Right atrium auricular region (tissue), 2 donors: Measurements from ENCODE around the gene MYO3B. TPM values are rescaled to one million over a fixed set of nuclear protein-coding genes. Genes with fewer than 3 reads are reported as not detected.
A peak's percentile ranks its signal among the peaks of the same experiment; 100 is the strongest.

ENCODE experiments used
- DNase-seq: peaks from one replicate; pipeline ENCODE4 v3.0.0-alpha.2; 2019; ENCODE audit warnings: low spot score
- H3K27ac ChIP-seq, 2 donors: fragments of 200-600 bp; sonication (generic); 1 replicate in 1 of 2; 2 replicates in 1 of 2; pipeline ENCODE4 v1.5.1; 2016 to 2019
- H3K27me3 ChIP-seq, 2 donors: fragments of 200-600 bp; sonication (generic); one replicate each; pipeline versions ENCODE4 v1.5.1 to v1.6.0; 2017 to 2019
- H3K36me3 ChIP-seq: fragments of 200-600 bp; sonication (generic); one replicate; pipeline ENCODE4 v1.5.1; 2016
- H3K4me1 ChIP-seq, 2 donors: fragments of 200-600 bp; sonication (generic); one replicate each; pipeline versions ENCODE4 v1.5.1 to v1.6.0; 2017 to 2019
- H3K4me3 ChIP-seq, 2 donors: fragments of 200-600 bp; sonication (generic); 1 replicate in 1 of 2; 2 replicates in 1 of 2; pipeline ENCODE4 v1.5.1; 2017 to 2019; ENCODE audit warnings: mild to moderate bottlenecking in 1 of 2, moderate library complexity in 1 of 2
- H3K9me3 ChIP-seq, 2 donors: fragments of 200-600 bp; sonication (generic); one replicate each; pipeline ENCODE4 v1.5.1; 2019
- total RNA-seq, 2 donors: library from RNA; depleted of rRNA; stranded (reverse); fragments of >200 nt; gene quantifications; one replicate each; pipeline ENCODE4 v1.1.0, GENCODE V29; 2016
- TF ChIP-seq, protein P1 (sequence below), 2 donors: fragments of 200-600 bp; sonication (generic); IDR thresholded peaks; one replicate each; pipeline ENCODE4 v1.5.1; 2019; ENCODE audit warnings: antibody characterized with exemption in 2 of 2

MYO3B gene
- total RNA-seq, 2 donors from 2014 or later, result not detected

- no peak overlapping the region for H3K27ac ChIP-seq
- TF ChIP-seq, protein P1, sequence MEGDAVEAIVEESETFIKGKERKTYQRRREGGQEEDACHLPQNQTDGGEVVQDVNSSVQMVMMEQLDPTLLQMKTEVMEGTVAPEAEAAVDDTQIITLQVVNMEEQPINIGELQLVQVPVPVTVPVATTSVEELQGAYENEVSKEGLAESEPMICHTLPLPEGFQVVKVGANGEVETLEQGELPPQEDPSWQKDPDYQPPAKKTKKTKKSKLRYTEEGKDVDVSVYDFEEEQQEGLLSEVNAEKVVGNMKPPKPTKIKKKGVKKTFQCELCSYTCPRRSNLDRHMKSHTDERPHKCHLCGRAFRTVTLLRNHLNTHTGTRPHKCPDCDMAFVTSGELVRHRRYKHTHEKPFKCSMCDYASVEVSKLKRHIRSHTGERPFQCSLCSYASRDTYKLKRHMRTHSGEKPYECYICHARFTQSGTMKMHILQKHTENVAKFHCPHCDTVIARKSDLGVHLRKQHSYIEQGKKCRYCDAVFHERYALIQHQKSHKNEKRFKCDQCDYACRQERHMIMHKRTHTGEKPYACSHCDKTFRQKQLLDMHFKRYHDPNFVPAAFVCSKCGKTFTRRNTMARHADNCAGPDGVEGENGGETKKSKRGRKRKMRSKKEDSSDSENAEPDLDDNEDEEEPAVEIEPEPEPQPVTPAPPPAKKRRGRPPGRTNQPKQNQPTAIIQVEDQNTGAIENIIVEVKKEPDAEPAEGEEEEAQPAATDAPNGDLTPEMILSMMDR (IDR thresholded peaks at IDR 0.05), result no peak
Observed at GRCh38 chr2:170523506-170523905, 345.6 kb downstream of the MYO3B start.

DNA sequence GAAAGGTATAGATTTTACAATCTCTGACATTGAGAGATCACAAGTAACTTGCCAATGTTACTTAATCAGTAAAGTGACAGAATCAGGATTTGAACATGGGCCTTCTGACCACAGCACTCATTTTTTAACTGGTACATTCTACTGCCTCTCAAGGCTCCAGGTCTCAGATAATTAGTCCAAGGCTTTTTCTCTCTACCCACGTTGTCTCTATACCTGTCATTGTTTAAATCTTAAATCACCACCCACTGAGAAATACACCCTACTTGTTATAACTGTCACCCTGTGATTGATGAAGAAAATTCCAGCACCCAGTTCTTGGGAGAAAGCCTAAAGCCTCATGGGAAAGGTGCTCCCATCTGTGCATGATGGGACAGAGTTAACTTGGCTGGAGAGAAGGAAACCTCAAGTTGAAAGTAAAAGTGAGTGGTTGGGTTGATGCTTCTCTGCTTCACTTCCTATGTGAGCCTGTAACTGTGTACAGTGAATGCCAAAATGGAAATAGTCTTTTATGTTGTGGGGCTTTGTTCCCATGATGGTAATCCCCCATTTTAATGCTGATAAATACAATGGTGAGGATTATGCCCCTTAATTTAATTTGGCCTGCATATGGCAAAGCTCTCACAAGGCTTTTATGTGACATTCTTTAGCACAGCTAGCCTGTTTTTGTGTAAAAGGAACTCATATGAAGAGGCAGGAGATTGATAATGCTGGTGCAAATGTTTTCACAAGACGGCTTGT is 347.1 kb downstream of the MYO3B start:
- DNase-seq, result no peak

More at GRCh38 chr2:170523506-170523905, 345.6 kb downstream of the MYO3B start:
- DNase-seq, result no peak
- H3K4me3 ChIP-seq, result no peak overlapping the region
- H3K27me3 ChIP-seq, result no peaks in the 10 kb centered on the region
- H3K4me1 ChIP-seq, result peaks cover 0 to 12% of the 10 kb centered on the region in 2 donors
- H3K9me3 ChIP-seq, result no peaks in the 10 kb centered on the region
- no peaks in the 10 kb centered on the region for H3K36me3 ChIP-seq

DNA sequence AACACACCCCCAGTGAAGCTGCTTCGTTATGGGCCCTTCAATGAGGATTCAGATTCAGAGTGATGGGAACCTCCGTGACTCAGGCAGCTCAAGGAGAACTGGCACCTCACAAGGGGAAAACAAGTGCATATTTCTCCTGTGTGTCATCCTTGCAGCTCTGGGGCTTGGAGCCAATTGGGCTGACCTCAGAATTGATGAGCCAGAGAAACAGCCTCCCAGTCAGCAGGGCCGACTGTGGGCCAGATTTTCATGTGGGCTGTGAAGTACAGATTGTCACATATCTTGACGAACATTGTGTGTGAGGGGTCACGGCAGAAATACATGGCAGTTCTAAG is 347.6 kb downstream of the MYO3B start:
- peaks cover 0 to 21% of the 10 kb centered on the region in 2 donors for H3K4me1 ChIP-seq
- H3K9me3 ChIP-seq, result no peaks in the 10 kb centered on the region
- peak overlapping the region in 1 of 2 donors; percentile 41 for H3K27ac ChIP-seq
- no peaks in the 10 kb centered on the region for H3K27me3 ChIP-seq
- TF ChIP-seq, protein P1 (IDR thresholded peaks at IDR 0.05), result no peak
- H3K36me3 ChIP-seq, result no peaks in the 10 kb centered on the region
- peak; percentile 90 for DNase-seq
- H3K4me3 ChIP-seq, result no peak overlapping the region

More for the DNA sequence above, 347.1 kb downstream of the MYO3B start:
- TF ChIP-seq, protein P1 (IDR thresholded peaks at IDR 0.05), result no peak
- no peaks in the 10 kb centered on the region for H3K9me3 ChIP-seq
- peaks cover 0 to 17% of the 10 kb centered on the region in 2 donors for H3K4me1 ChIP-seq
- H3K27ac ChIP-seq, result peak overlapping the region; percentile 12 to 41
- H3K4me3 ChIP-seq, result no peak overlapping the region
- H3K27me3 ChIP-seq, result no peaks in the 10 kb centered on the region
- no peaks in the 10 kb centered on the region for H3K36me3 ChIP-seq

GRCh38 chr2:170530284-170530745 is 352.4 kb downstream of the MYO3B start:
- TF ChIP-seq, protein P1 (IDR thresholded peaks at IDR 0.05), result no peak
- H3K36me3 ChIP-seq, result no peaks in the 10 kb centered on the region

DNA sequence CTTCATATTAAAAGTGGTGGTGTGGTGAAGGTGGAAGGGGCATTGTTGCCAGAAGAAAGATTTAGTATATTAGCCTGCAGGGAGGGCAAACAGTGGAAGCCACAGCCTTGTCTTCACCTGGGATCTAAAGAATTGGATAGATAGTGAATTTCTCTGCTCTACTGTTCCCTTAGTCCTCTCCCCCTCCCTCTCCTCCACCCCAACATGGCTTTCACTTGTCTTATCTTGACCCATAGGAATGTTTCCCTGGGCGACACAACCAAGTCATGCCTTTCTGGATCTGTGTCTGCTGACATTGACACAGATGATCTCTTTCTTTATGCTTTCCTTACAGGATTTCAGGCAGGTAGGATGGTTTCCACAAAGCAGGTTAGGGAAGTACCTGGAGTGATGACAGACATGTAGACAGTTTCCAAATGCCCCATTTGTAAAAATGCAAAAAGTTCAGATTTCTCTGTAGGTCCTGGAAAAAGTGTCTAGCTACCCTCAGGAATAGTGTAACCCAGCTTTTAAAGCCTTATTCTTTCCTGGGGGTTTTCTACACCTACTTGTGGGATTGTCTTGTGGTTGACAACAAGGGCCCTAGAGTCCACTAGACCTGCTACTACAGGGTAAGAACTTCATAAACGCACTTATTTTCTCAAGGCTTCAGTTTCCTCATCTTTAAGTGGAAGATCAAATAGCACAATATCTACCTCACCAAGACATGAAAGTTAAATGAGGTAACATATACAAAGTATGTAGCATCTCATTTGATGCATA is 353.0 kb downstream of the MYO3B start:
- H3K27ac ChIP-seq, result peak overlapping the region in 1 of 2 donors; percentile 60
- H3K27me3 ChIP-seq, result no peaks in the 10 kb centered on the region
- no peaks in the 10 kb centered on the region for H3K9me3 ChIP-seq
- no peak overlapping the region for H3K4me3 ChIP-seq
- no peak for DNase-seq
- peaks cover 0 to 15% of the 10 kb centered on the region in 2 donors for H3K4me1 ChIP-seq
- H3K36me3 ChIP-seq, result no peaks in the 10 kb centered on the region
- TF ChIP-seq, protein P1 (IDR thresholded peaks at IDR 0.05), result no peak

More at GRCh38 chr2:170530284-170530745, 352.4 kb downstream of the MYO3B start:
- no peaks in the 10 kb centered on the region for H3K9me3 ChIP-seq
- H3K4me3 ChIP-seq, result peak overlapping the region in 1 of 2 donors; percentile 10
- peak overlapping the region; percentile 23 to 60 for H3K27ac ChIP-seq
- DNase-seq, result peak; percentile 86
- no peaks in the 10 kb centered on the region for H3K27me3 ChIP-seq
- peaks cover 0 to 20% of the 10 kb centered on the region in 2 donors for H3K4me1 ChIP-seq
